Prostate gland (tissue), 2 donors: ENCODE data around the gene LRRC59. TPM values are rescaled to one million over a fixed set of nuclear protein-coding genes. Genes with fewer than 3 reads are reported as not detected.

Source experiments
- DNase-seq: peaks from one replicate; pipeline ENCODE4 v3.0.0-alpha.2; 2019; ENCODE audit warnings: low spot score
- H3K27ac ChIP-seq, 2 donors: fragments of 200-600 bp; sonication (generic); 2 replicates each; pipeline ENCODE4 v1.5.1; 2017 to 2019
- H3K27me3 ChIP-seq: fragments of 200-600 bp; sonication (generic); replicated peaks from 2 replicates; pipeline ENCODE4 v1.5.1; 2019; ENCODE audit not compliant: insufficient read depth
- H3K36me3 ChIP-seq, 2 donors: fragments of 200-600 bp; sonication (generic); 1 replicate in 1 of 2; 2 replicates in 1 of 2; pipeline versions ENCODE4 v1.5.1 to v1.8.1; 2017 to 2019
- H3K4me1 ChIP-seq: fragments of 200-600 bp; sonication (generic); replicated peaks from 2 replicates; pipeline ENCODE4 v1.5.1; 2019
- H3K4me3 ChIP-seq, 2 donors: fragments of 200-600 bp; sonication (generic); 2 replicates each; pipeline ENCODE4 v1.5.1; 2017 to 2019
- H3K9me3 ChIP-seq: fragments of 200-600 bp; sonication (generic); 2 replicates; pipeline ENCODE4 v1.5.1; 2017
- CTCF ChIP-seq, 4 experiments: fragments of 200-600 bp in 2 of 4; fragments of 450-650 bp in 2 of 4; sonication (generic) in 2 of 4; IDR thresholded peaks; 1 replicate in 3 of 4; 2 replicates in 1 of 4; pipeline ENCODE4 v1.5.1; 2016 to 2019; ENCODE audit warnings: antibody characterized with exemption in 4 of 4, mild to moderate bottlenecking in 2 of 4, moderate library complexity in 2 of 4
- POLR2A ChIP-seq: fragments of 450-650 bp; IDR thresholded peaks from one replicate; pipeline ENCODE4 v1.6.1; 2016; ENCODE audit warnings: antibody characterized with exemption, mild to moderate bottlenecking
- POLR2AphosphoS5 ChIP-seq: sonication (generic); formaldehyde crosslinking; IDR thresholded peaks from one replicate; pipeline ENCODE4 v1.6.1; 2017; ENCODE audit warnings: antibody characterized with exemption
- WGBS: methylation state at CpG from one replicate; pipeline ENCODE4 v1.1.5; 2018; 5-methylcytosine and 5-hydroxymethylcytosine counted together
- intact Hi-C: fragments of 100-400 bp; cut with DNase I; formaldehyde crosslinking; loops from one replicate; pipeline ENCODE4 v1.14.2; 2022
- total RNA-seq, 2 donors: library from RNA; depleted of rRNA; stranded (reverse); fragments of >200 nt; gene quantifications; one replicate each; pipeline ENCODE4 v1.1.0, GENCODE V29; 2016

Gene LRRC59
- total RNA-seq, 2 donors from 2014 or later, result 67.6 to 76.6 TPM

GRCh38 chr17:50389534-50389933, 7.8 kb downstream of the LRRC59 start:
- no peaks in the 10 kb centered on the region for H3K9me3 ChIP-seq
- WGBS, result 97% methylated on average over 6 of the region's 6 CpGs
- TF ChIP-seq POLR2AphosphoS5, result no peak
- TF ChIP-seq POLR2A, result no peak
- TF ChIP-seq CTCF (IDR thresholded peaks at IDR 0.05), result no peak
- intact Hi-C loops, result no loop called here
- peaks cover 7 to 33% of the 10 kb centered on the region in 2 donors for H3K36me3 ChIP-seq
- no peak for DNase-seq
- H3K27ac ChIP-seq, result no peak overlapping the region
- no peak overlapping the region for H3K4me3 ChIP-seq
- no peaks in the 10 kb centered on the region for H3K27me3 ChIP-seq
- H3K4me1 ChIP-seq, result no peaks in the 10 kb centered on the region

GRCh38 chr17:50388728-50389127, 8.6 kb downstream of the LRRC59 start:
- WGBS, result 89% methylated on average over 3 of the region's 3 CpGs
- H3K4me3 ChIP-seq, result no peak overlapping the region
- DNase-seq, result no peak
- intact Hi-C loops, result no loop called here
- H3K36me3 ChIP-seq, result peaks cover 7 to 30% of the 10 kb centered on the region in 2 donors
- TF ChIP-seq POLR2AphosphoS5, result no peak
- no peak for TF ChIP-seq POLR2A
- TF ChIP-seq CTCF (IDR thresholded peaks at IDR 0.05), result no peak
- H3K4me1 ChIP-seq, result no peaks in the 10 kb centered on the region
- H3K9me3 ChIP-seq, result no peaks in the 10 kb centered on the region
- no peak overlapping the region for H3K27ac ChIP-seq
- no peaks in the 10 kb centered on the region for H3K27me3 ChIP-seq

GRCh38 chr17:50386510-50386909, 10.8 kb downstream of the LRRC59 start:
- no peaks in the 10 kb centered on the region for H3K27me3 ChIP-seq
- WGBS, result 81% methylated on average over 3 of the region's 3 CpGs
- H3K4me3 ChIP-seq, result no peak overlapping the region
- no peaks in the 10 kb centered on the region for H3K9me3 ChIP-seq
- no peak for DNase-seq
- TF ChIP-seq POLR2A (no peak), CTCF (IDR thresholded peaks at IDR 0.05) (no peak), POLR2AphosphoS5 (no peak)
- peaks cover 0 to 16% of the 10 kb centered on the region in 2 donors for H3K36me3 ChIP-seq
- intact Hi-C loops, result no loop called here
- H3K27ac ChIP-seq, result no peak overlapping the region
- H3K4me1 ChIP-seq, result no peaks in the 10 kb centered on the region

GRCh38 chr17:50382931-50383330, 14.4 kb downstream of the LRRC59 start:
- intact Hi-C loops, result no loop called here
- no peak for DNase-seq
- Histone ChIP-seq H3K4me1 (no peaks in the 10 kb centered on the region), H3K27me3 (no peaks in the 10 kb centered on the region), H3K9me3 (no peaks in the 10 kb centered on the region), H3K27ac (no peak overlapping the region), H3K4me3 (no peak overlapping the region), H3K36me3 (peaks cover 0 to 7% of the 10 kb centered on the region in 2 donors)
- no peak for TF ChIP-seq POLR2A
- TF ChIP-seq CTCF (IDR thresholded peaks at IDR 0.05), result no peak
- TF ChIP-seq POLR2AphosphoS5, result no peak
- WGBS, result 89% methylated on average over 12 of the region's 12 CpGs

- no peak overlapping the region for H3K27ac ChIP-seq
- no peak for DNase-seq
- H3K4me3 ChIP-seq, result no peak overlapping the region
- no peaks in the 10 kb centered on the region for H3K27me3 ChIP-seq
- intact Hi-C loops, result no loop called here
- H3K9me3 ChIP-seq, result no peaks in the 10 kb centered on the region
- H3K36me3 ChIP-seq, result peaks cover 0 to 7% of the 10 kb centered on the region in 2 donors
- TF ChIP-seq POLR2A, result no peak
- TF ChIP-seq CTCF (IDR thresholded peaks at IDR 0.05), result no peak
- no peak for TF ChIP-seq POLR2AphosphoS5
- no peaks in the 10 kb centered on the region for H3K4me1 ChIP-seq
- whole genome bisulfite sequencing, result 19% methylated on average over 3 of the region's 3 CpGs
Measured at GRCh38 chr17:50381920-50382319, 15.4 kb downstream of the LRRC59 start.
